ENCODE data around the gene SORBS1.

The SORBS1 gene

DNA sequence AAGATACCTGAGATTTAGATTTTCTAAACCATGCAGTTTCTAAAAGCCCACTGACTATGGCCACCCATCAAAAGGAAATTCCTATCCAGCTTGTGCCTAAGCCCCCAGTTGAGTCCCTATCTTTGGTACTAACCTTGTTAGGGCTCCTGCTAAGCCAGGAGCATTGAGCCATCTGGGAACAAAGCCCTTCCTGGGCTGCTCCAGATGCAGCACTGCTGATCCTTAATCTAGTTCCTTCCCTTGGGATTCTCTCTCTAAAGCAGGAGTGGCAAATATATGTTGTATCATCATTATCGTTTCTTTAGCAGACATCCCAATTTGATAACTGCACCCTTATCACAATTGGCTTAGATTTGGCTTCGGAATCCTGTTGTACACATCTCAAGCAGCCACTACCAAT lies 245.7 kb downstream of the SORBS1 start:
- no peak for DNase-seq (ENCODE audit: low read depth)

DNA sequence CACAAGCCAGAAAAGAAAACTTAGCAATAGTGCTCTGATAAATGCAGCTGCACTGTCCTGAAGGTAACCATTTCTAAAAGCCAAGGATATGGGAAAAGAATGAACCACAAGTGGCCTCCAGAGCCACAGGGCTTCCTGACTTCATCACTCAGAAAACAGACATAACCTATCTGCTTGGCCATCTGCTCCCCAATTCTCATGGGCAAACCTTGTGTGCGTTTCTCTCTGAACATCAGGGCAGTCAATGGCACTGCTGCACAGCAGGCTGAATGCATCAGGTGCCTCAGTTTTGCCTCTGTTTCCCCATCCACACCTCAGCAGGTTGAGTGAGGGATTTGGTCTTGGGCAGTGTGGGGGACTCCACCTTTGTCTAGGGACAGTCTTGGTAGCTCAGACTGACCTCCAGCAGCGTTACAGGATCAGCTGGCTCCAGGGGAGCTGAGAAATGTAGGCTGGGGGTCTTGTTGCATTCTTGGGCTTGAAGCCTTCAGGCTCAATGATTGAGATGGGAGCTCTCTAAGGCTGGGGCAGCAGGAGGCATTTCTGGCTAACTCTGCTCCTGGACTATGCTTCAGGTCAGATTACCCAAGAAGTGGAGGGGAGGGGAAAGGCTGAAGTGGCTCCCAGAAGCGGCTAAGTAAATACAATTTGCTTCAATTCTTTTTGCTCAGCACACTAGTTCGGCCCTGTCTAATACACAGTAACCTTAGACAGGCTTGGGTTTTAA lies 246.8 kb downstream of the SORBS1 start:
- DNase-seq (ENCODE audit: low read depth): no peak

DNA sequence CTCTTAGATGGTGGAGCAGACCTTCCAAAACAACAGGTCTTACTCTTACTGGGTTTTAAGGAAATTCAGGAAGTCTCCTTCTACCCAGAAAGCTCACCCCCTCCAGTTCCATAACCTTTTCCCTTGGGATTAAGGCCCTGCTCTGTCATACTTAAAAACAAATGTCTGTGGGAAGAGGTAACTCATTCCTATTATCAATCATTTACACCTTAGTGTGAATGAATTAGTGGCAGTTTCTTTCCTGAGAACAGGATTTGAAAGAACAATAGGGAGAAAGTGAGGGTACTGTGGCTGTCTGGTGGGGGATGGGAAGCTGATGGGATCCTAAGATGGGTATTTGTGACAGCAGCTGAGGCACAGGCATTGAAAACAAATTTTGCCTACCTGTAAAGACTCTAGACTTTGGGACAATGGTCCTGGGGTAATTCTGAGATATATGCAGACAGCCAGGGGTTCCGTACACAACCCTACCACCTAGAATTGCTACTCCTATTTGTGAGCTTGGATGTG lies 248.1 kb downstream of the SORBS1 start:
- DNase-seq (ENCODE audit: low read depth): no peak

DNA sequence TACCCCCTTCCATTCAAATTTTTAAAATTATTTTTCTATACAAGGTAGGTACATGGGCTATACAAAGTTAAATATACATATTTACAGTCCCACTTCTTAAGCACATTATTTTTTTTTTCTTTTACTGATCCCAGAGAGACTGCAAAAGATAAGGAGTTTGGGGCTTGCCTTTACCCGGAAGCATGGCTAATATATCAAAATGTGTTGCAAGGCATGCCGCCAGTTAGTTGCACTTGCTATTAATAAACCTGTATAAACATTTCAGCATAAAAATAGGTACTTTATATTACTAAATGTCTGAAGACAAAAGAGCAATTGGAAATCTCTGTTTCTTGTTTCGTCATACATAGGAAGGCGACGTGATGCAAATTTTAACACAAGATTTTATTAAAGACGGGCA lies 248.9 kb downstream of the SORBS1 start:
- no peak for DNase-seq (ENCODE audit: low read depth)

DNA sequence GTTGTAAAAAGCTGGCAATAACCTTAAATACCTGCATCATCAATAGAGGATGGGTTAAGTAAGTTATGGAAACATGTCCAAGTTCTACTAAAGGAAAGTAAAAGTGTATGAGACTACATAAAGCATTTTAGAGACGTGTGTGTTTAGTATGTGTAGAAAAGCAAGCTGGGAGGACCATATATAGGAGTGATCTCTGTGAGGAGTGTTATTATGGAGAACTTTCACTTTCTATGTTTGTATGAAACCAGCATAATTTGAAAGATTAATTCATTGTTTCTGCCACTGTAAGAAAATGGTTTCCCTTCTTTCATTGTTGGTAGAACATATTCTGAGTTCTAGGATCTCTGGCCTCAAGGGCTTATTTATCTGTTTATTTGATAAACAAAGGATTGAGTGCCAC lies 251.2 kb downstream of the SORBS1 start:
- no peak for DNase-seq (ENCODE audit: low read depth)

DNA sequence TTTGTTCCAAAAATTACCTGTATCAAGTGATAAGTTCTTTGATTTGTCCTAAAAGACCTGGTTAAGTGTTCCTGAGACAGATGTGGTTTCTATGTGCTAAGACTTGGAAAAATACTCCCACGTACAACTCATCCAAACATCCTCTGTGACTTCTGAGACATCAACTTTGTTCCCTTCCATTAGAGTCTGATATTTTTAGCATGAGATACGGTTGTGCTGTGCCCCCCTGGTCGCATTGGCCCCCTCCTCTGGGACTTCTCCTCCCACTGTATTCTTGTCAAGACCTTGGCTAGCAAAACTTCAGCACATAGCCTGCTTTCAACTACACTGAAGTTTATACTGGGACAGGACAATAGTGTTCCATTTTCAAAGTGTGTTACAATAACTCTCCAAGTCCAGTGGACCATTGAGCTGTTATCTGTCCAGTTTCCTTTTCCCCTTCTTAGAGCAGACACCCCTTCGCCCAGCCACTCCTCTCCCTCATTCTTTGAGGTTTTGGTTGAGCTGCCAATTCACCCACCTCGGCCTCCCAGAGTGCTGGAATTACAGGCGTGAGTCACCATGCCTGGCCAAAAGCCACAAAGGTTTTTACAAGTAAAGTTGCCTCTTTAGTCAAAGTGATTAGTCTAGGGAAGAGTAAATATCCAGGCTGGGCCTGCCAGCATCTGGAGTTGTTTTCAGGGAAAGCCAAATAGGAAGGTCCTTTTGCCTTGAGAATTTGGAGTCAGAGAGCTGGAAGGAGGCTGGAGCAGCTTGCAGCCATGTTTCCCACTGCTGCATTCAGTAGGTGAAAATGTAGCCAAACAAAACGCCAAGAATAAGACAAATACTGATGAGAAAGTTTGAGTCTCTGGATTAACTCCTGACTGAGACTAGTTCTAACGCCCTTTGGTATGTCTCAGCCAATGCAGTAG lies 252.5 kb downstream of the SORBS1 start:
- no peak for DNase-seq (ENCODE audit: low read depth)

DNA sequence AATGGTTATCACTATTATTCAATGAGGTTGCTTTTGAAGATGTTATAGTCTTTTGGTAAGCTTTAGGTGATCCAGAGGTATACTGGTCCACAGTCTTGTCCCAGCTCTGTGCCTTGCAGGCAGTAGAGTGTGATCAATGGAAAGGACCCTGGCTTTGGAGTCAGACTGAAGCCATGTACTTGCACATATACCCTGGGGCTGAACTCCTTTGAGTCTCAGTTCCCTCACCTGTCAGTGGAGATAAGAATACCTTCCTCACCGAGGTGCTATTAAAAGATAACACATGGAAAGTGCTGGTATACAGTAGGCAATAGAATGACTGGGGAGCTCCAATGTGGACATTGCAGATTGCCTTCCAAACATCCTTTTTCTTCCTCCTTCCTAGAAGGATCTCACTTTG lies 254.3 kb downstream of the SORBS1 start:
- DNase-seq (ENCODE audit: low read depth): no peak

DNA sequence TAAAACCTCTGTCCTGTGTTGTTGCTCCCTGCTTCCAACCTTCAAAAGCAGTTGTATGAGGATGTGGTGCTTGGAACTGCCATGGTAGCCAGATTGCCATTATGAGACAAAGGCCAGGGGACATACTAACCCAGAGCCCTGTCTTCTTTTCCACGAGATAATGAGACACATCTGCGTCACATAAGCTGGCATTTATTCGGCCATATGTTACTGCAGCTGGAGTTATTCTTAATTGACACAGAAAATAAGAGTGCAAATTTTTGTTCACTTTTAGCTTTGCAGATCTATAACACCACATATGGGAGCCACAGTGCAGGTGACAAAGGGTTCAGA lies 254.9 kb downstream of the SORBS1 start:
- no peak for DNase-seq (ENCODE audit: low read depth)

DNA sequence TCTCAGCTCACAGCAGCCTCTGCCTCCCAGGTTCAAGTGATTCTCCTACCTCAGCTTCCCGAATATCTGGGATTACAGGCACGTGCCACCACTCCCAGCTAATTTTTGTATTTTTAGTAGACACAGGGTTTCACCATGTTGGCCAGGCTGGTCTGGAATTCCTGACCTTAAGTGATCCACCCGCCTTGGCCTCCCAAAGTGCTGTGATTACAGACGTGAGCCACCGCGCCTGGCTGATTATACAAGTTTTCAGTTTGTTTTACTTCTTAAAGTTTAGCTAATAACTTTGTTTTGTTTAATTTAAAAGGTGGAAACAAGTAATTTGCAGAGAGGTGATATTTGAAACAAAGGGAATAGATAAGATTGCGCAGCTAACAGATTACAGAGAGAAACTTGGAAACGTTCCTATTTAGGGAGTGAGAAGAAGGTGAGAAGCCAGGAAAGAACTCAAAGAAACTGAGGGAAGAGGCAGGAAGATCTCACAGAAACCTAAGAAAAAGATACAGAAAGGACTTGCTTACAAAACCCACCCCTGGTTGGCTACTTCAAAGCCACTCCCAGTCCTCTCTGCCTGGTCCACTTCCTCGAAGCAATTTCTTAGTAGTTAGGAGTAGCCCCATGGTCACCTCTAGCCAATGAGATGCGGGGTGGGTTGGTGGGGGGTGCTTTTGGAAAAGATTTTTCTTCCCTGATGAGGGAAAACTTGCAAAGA lies 255.4 kb downstream of the SORBS1 start:
- DNase-seq (ENCODE audit: low read depth): no peak

DNA sequence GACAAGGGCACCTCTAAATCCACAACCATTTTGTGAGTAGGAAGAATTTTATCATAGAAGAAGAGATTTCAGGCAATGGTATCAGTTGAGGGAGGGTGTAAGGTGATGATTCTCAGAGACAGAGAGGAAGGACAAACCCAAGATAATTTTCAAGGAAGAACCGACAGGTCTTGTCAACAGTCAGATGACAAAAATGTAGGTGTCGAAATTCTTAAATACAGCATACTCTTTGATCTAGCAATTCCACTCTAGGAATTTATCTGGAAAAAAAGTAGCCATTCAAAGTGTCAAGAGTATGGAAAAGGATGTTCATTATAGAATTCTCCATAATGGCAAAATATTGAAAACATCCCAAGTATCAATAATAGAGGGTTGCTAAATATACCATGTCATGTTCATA lies 256.2 kb downstream of the SORBS1 start:
- no peak for DNase-seq (ENCODE audit: low read depth)

DNA sequence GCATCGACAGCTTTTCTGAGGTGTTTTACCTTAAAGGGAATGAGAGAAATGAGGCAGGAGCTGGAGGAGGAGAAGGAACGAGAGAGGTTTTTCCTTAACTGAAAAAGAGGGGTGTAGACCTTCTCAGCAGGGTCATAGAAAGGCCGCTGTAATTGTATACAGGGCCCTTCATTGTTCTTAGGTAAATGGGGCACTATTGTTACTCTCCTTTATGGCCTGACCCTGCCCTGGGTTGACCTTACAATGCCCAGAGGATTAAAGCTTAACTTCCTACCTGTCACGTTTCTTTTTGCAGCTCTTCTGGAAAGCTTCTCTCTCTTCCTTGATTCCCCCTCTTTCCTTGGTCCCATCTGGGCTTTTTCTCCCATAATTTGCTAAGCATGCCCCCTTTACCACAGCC lies 256.7 kb downstream of the SORBS1 start:
- DNase-seq (ENCODE audit: low read depth): no peak

DNA sequence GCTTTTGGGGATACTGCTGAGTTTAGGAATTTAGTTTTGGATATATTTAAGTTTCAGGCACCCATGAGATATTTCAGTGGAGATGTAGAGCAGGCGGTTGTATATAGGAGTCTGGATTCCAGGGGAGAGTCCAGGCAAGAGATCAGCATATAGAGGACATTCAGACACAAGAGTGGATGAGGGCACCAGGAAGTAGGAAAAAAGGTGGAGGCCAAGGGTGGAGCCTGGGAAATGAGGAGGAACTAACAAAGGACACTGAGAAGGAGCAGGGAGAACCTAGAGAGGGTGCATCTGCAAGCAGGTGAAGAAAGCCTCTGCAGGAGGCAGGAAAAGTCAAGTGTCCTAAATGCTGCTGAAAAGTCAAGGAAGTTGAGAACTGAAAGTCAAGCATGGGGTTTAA lies 257.2 kb downstream of the SORBS1 start:
- no peak for DNase-seq (ENCODE audit: low read depth)

DNA sequence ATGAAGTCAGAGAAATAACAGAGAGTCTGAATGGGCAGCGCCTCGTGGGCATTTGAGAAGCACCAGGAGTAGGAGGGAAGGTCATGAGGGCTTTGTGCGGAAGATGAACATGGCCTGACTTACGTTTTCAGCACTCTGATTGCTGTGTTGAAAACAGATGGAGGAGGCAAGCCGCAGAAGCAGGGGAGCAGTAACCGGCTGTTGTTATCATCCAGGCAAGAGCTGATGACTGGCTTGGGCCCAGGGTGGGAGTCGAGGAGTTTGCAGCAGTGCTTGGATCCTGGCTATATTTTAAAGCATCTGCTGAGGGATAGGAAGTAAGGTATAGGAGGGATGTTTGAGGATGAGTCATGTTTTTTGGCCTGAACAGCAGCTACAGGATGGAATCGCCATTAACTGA lies 257.6 kb downstream of the SORBS1 start:
- DNase-seq (ENCODE audit: low read depth): no peak

DNA sequence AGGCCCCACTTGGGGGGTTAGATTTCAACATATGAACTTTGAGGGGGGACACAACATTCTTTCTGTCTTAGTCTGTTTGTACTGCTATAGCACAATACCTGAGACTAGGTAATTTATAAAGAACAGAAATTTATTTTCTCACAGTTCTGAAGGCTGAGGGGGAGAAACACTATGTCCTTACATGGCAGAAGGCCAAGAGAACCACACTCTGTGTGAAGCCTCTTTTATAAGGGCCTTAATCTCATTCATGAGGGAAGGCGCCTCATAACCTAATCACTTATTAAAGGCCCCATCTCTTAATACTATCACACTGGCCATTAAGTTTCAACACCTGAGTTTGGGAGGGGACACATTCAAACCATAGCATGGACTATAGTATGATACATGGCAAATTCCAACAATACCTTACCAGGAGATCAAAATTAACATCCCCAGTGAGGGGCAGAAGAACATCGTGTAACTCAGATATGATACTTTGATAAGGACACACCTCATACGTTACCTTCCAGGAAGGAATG lies 261.1 kb downstream of the SORBS1 start:
- no peak for DNase-seq (ENCODE audit: low read depth)

DNA sequence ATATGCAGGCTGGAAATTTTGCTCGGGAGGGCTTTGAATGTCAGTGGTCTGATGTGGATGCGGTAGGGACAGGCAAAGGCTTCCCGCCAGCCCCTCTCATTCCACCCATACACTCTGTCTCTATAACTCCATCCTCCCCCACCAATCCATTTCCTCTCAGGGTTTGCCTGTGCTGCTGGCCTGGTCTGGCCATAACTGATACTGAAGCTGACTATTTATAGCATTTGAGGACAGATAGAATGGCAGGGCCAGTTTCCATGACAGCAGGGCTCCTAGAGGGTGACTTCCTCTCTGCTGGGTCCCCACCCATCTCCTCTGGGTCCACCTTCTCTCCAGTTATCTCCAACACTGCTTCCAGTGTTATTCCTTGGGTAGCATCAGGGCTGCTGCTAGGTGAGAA lies 263.8 kb downstream of the SORBS1 start:
- DNase-seq (ENCODE audit: low read depth): no peak

DNA sequence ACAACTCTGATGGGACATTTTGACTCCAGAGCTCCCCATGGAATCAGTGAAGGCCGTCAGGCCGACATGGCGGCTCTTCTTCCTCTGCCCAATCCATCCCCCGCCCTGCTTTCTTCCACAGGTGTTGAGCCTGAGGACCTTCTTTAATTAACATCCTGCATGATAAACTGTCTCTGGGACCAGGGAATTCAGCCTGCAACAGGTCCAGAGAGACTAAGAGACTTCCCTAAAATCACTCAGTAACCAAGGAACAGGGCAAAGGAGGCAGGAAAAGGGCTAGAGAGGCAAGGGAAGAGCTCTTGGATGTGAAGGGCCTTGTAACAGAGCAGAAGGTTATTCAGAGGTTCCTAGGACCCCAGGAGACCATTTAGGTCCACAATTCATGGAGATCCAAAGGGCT lies 264.4 kb downstream of the SORBS1 start:
- DNase-seq (ENCODE audit: low read depth): no peak

DNA sequence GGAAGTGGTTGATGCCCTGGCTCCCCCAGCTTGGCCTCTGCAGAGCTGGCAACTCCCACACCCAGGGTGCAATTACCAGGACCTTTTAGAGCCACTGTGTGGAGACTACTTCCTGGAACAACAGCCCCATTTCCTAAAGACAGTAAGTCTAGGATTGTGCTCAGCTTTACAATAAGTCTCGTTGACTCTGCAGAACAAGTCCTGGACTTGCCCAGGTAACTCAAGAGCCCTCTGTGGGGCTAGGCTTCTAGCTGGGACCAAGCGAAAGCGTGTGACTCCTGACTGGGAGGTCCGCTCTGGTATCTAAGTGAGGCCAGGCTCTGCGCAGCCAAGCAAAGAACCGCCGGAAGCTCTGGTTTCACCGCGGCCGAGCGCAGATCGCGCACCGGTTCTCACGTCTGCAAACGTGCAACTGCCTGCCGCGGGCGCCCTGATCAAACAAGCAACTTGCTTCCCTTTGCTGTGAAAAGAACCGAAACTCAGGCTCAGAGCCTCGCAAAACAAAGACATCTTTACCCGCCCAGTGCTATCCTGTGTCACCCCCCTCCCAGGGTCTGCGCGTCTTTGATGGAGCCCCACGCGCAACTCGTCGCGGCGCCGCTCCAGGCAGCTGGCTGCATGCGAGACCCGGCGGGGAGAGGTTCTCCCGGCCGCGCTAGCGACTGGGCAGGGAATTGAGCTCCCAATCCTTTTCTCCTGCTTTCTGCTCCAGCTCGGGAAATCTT lies 266.0 kb downstream of the SORBS1 start:
- peak; percentile 8 for DNase-seq (ENCODE audit: low read depth)

DNA sequence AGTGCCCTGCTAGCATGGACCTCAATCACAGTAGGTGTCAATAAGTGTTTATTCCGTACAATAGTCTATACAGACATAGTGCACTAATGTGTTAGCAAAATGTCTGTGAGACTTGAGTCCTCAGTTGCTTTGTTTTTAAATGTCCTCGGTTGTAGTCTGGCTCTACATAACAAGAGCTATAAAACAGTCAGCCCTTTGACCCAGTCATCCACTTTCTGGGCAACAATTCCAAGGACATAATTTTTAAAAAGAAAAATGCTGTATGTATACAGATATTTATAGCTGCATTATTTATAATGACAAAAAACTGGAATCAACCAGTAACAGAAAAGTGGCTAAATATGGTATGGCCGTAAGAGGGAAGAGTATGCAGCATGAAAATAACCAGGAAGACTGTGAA lies 267.5 kb downstream of the SORBS1 start:
- DNase-seq (ENCODE audit: low read depth): no peak

DNA sequence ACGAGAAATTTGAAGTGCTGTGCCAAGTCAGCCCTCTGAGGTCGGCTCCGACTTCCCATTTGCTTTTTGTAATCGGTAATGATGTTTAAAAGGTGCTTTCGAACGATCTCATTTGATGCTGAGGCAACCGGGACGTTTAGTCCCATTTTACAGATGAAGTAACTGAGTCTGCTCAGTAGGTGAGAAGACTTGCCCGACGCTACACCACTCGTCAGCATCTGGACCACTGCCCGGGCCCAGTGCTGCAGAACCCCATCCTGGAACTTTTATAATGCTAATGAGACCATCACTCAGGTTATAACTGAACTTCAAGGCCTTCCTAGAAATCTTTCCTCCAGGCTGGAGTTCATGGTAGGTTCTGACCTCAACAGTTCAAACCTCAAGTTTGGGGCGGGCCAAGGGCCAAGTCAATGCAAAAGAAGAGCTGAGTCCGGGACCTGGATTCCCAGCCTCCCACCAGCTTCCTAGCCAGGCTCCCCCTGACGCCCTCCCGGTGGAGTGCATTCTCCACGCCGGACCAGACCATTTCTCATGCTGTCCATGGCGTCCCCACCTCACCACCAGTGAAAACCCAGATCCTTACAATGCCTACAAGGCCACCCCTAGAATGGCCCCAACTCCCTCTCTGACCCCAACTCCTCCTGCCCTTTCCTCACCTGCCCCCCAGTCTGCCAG lies 269.7 kb downstream of the SORBS1 start:
- DNase-seq (ENCODE audit: low read depth): no peak

DNA sequence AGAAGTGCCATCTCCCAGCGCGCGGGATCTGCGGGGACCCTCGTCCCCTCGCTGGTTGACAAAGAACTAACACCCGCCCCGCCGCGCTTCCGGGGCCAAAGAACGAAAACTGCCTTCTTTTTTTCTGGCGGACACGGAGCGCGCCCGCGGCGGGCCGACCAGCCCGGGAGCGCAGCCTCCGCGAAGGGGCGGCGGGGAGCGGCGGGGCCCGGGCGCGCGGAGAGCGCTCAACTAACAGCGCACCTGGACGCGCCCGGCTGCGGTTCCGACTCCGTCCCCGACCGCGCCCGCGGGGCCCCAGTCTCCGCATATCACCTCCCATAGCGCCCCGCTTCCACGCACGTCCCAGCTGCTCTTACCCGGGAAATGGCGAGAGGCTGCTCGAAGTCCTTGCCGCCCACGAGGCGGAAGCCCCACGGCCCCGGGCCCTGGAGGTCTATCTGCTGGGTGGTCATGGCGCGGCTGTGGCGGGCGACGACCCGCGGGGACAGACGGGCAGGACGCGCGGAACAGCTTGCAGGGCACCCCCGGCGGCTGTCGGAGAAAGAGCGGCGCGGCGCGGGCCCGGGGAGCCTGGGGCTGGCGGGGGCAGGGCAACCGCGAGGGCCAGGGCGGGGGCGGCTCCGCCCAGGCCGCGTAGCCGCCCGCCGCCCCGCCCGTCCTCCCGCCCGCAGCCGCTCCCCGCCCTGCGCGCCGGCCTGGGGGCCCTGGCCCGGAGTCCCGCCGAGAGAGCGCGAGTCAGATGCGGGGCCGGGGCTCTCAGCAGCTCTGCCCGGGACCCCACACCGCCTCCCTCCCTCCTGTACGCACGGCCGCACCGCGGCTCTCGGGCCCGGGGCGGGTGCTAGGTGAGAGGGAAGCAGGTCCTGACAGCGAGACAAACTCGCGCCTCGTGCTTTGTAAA lies 270.5 kb downstream of the SORBS1 start, which contains the start of gene PDLIM1:
TSS of gene PDLIM1 (minus strand) at position 543 of the 904 bp plus-strand sequence. CDS start at position 455, 88 bp downstream.
- no peak for DNase-seq (ENCODE audit: low read depth)
